GM13976 (cell line): ENCODE data around the gene TGM2.

Source experiments
- DNase-seq: peaks from one replicate; pipeline ENCODE4 v3.0.0; 2012; ENCODE audit warnings: low spot score
- in situ Hi-C: fragments of 300-500 bp; cut with MboI; formaldehyde crosslinking; loops from one replicate; pipeline ENCODE4 v1.12.0; 2022; ENCODE audit warnings: low sequenced_read_pairs, mixed read lengths, inconsistent platforms; ENCODE audit not compliant: unreplicated experiment
- TF ChIP-seq, protein P1 (sequence below): IDR thresholded peaks from 2 replicates; pipeline ENCODE4 v1.5.1; 2012; ENCODE audit warnings: borderline replicate concordance, mild to moderate bottlenecking; ENCODE audit not compliant: insufficient read depth; ENCODE audit errors: extremely low read depth, missing control alignments, control extremely low read depth

TGM2 gene

DNA sequence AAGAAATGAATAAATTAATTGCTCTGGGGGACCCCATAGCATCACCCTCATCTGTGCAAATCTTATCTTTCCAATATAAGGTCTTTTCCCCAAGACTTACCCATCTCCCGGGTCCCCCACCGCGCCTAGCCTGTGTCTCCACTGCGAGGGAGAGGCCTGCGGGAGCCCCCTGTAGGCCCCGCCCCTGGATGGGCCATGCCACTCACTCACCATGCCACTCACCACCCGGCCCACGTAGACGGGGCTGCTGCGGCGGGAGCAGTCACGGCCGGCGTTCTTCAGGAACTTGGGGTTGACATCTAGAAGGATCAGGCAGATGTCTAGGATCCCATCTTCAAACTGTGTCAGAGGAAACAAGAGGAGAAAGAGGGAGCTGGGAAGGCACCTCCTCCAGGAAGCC is 17.3 kb downstream of the TGM2 start:
- no peak for DNase-seq
- in situ Hi-C loops, result no loop called here
- TF ChIP-seq, protein P1, sequence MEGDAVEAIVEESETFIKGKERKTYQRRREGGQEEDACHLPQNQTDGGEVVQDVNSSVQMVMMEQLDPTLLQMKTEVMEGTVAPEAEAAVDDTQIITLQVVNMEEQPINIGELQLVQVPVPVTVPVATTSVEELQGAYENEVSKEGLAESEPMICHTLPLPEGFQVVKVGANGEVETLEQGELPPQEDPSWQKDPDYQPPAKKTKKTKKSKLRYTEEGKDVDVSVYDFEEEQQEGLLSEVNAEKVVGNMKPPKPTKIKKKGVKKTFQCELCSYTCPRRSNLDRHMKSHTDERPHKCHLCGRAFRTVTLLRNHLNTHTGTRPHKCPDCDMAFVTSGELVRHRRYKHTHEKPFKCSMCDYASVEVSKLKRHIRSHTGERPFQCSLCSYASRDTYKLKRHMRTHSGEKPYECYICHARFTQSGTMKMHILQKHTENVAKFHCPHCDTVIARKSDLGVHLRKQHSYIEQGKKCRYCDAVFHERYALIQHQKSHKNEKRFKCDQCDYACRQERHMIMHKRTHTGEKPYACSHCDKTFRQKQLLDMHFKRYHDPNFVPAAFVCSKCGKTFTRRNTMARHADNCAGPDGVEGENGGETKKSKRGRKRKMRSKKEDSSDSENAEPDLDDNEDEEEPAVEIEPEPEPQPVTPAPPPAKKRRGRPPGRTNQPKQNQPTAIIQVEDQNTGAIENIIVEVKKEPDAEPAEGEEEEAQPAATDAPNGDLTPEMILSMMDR, result no peak

DNA sequence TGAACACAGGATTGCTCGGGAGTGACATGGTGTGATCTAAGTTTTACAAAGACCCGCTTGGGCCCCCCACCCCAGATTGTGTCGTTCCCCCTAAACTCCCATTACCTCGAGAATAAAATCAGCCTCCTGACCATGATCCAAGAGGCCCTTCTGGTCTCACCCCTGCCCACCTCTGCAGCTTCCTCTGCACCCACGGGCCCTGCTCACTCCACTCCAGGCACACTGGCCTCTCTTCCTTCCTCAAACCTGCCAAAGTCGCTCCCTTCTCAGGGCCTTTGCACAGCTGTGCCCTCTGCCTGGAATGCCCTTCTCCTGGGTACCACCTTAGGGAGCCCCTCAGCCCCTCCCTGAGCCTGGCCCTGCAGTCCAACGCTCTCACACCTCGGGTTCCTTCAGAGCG is 17.9 kb downstream of the TGM2 start:
- TF ChIP-seq, protein P1, result no peak
- DNase-seq, result no peak
- in situ Hi-C loops, result no loop called here

DNA sequence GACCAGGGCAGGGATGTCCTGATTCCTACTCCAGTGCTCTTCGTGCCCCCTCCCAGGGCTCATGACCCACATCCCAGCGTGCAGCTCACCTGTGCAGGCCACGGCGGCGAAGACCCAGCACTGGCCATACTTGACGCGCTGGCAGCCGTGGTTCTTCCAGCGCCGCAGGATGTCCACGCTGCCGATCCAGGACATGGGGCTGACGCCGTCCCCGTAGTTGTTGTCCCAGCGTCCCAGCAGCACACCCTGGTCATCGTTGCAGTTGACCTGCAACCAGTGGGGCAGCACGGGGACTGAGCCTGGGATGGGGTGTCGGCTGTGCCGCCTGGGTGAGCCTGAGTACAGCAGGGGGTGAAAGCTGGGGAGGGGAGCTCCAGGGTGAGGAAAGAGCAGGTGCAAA is 18.4 kb downstream of the TGM2 start:
- in situ Hi-C loops, result no loop called here
- TF ChIP-seq, protein P1, result no peak
- no peak for DNase-seq

DNA sequence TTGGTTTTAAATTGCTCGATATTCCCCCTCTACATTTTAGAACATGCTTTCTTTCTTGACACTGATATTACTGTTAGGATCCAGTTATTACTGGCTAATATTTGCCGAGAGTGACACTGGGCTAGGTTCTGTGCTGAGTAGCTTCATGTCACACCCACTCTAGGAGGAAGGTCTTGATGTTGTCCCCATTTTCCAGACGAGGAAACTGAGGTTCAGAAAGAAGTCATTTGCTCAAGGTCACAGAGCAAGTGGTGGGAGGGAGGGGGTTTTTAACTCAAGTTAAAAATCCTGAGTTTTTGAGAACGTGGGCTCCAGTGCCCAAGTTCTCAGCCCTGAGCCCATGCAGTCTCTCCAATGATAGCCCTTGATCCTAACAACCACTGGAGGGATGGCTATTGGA is 18.9 kb downstream of the TGM2 start:
- TF ChIP-seq, protein P1, result no peak
- in situ Hi-C loops, result no loop called here
- no peak for DNase-seq

DNA sequence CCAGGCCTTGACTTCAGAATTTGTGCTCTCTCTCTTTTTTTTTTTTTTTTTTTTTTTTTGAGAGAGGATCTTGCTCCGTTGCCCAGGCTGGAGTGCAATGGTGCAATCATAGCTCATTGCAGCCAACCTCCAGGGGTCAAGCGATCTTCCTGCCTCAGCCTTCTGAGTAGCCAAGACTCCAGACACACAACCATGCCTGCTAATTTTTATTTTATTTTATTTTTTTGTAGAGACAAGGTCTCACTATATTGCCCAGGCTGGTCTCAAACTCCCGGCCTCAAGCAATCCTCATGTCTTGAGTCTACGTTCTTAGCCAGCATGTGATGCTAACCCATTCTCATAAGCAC is 19.4 kb downstream of the TGM2 start:
- no peak for DNase-seq
- TF ChIP-seq, protein P1, result no peak
- in situ Hi-C loops, result no loop called here

DNA sequence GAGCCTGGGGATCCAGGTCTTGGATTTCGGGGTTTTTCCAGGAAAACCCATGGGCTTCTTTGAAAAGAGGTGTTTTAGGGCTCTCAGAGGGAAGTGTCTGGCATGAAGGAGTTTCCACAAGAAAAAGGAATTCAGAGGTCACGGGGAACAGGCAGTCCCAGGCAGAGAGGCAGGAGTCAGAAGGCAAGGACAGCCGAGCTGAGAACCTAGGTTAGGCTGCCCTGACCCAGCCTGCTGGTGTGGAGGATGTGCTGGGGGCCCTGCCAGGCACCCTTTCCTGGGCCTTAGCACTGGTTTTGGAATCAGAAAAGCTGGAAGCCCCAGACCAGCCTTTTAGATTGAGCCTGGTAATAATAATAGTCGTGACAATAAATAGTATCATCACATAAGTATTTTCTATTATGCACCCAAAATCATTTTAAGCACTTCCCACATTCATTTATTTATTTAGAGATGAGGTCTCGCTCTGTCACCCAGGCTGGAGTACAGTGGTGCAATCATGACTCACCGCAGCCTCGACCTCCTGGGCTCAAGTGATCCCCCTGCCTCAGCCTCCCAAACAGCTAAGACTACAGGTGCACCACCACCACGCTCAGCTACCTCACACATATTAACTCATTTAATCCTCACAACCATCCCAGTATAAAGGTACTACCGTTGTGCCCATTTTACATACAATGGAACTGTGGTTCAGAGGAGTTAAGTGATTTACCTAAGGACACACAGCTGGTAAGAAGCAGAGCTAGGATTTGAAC is 19.9 kb downstream of the TGM2 start:
- in situ Hi-C loops, result no loop called here
- DNase-seq, result no peak
- TF ChIP-seq, protein P1, result no peak

DNA sequence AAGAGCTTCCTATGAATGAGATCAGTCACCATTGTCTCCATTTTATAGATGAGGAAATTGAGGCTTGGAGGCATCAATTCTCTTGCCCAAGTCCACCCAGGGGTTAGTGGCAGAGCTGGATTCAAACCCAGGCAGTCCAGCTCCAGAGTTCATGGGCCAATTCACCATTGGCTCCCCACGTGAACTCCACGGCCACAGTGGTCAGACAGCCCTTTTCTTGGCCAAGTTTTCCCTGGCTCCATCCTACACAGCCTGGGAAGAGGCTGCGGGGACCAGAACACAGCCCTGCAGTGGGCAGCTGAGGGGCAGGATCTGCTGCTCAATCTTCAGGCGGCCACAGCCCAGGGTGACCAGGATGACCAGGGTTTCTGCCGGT is 20.5 kb downstream of the TGM2 start:
- in situ Hi-C loops, result no loop called here
- no peak for DNase-seq
- TF ChIP-seq, protein P1, result no peak
